Stimulated activated naive CD8-positive, alpha-beta T cell treated with anti-CD3 and anti-CD28 coated beads, Interleukin-15, Interleukin-2, amounts not matched to agents 100 U/mL and 50 U/mL, for 24 hours (primary cell): ENCODE results near the gene MMD.
"Not testable (repeated sequence)": the region's sequence is repeated elsewhere in the genome, so short reads cannot be mapped to it uniquely, and the experiment has no call there.

Source experiments
- ATAC-seq: fragments of 150-1000 bp; cut with Tn5 transposase; one replicate; pipeline ENCODE4 v1.10.0; 2021
- DNase-seq: peaks from one replicate; pipeline ENCODE4 v3.0.0; 2021

Gene MMD

GRCh38 chr17:55391764-55392467 lies 29.7 kb downstream of the MMD start:
- no peak for DNase-seq
- no peak for ATAC-seq

GRCh38 chr17:55391244-55391757 lies 30.3 kb downstream of the MMD start:
- DNase-seq (no peak), ATAC-seq (no peak)

DNA sequence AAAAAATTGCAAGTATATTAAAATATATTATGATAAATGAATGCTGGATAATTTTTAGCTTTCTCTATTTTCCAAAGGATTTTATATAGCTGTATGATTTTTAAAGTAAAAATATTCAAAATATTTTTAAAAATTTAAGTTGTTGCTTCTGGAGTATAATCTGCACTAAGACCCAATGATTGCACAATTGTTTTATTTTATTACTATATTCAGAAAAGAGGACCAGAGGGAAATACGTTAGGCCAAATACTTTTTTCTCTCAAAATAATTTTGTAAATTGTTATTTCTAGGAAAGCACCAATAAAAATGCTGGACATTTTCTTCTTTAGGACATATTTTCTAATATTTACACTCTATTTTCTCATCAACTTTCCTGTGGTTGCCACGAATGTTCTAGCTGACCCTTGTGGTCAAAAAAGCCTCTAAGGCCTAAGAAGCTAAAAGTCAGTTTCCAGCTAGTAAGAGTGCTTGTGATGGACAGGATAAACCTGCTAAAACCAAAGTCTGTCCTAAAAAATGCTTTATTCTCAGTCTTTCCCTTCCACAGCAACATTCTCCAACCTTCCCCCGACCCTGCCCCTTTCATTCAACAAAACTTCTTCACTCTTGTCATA lies 31.2 kb downstream of the MMD start:
- ATAC-seq (no peak), DNase-seq (no peak)

- not testable (repeated sequence) for ATAC-seq
Measured at GRCh38 chr17:55389715-55390114, 31.9 kb downstream of the MMD start.

DNA sequence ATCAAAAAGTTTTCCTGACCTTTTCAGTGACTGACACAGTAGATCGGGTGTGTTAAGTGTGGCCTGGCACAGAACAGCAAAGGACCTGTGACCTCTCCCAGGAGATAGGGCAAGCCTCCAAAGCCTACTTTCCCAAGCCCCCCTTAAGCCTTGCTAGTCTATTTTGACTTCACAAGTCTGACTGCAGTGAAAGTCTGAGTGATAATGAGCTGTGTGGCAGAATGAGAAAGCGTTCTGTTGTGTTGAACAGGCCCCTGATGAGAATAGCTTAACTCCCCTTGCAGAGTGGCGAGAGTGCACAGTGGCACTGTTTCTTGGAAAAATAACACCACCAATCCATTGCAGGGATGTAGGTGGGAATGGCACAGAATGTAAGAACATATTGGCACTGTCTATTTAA lies 32.8 kb downstream of the MMD start:
- ATAC-seq (no peak), DNase-seq (no peak)

More at GRCh38 chr17:55389715-55390114, 31.9 kb downstream of the MMD start:
- DNase-seq, result not testable (repeated sequence)

DNA sequence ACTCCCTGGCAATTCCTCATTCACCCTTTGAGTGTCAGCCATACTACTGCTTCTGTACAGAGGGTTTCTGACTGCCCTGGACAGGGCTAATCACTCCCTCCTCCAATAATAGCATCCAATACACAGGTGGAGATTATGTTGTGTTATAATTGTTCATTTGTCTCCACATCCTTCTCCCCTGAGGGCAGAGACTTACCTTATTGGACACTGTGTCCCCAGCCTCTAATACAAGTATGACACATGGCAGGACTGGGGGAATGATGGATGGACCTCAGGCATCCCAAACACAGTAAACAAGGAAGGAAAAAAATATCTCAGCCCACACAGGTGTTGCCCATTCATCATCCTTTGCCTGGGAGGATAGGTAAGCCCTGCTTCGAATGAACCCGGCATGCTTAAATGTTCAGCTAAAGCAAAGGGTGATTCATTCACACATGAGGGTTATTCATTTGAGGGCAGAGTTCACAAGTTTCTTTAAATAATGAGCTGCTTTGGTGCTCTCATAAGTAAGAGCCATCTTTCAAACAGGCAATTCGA lies 34.8 kb downstream of the MMD start:
- no peak for ATAC-seq

DNA sequence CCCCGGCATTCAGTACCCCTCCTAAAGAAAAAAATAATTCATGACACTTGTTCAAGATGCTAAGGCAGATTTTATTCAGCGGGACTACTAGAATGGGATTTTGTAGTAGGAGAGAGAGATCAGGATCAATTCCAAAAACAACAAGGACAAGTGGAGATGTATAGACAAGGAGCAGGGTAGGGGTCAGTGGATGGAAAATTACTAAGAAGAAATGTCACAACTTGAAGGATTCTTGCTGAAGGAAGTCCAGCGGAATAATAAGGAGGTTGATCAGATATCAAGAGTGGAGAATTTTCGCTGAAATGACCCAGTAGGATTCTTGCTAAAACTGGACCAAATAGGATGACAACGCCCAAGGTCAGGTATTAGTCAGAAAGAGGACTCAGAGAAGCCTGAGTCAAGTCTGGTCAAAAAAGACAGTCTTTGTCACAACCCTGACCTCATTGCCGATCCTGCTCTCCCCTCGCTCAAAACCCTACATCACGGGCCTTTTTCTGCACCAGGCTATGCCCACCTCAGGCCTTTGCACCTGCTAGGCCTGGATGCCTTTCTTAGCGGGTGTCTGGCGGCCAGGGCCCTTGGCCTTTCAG lies 36.9 kb downstream of the MMD start:
- DNase-seq (no peak), ATAC-seq (no peak)

More for the DNA sequence above, 34.8 kb downstream of the MMD start:
- DNase-seq, result no peak

- DNase-seq (no peak), ATAC-seq (no peak)
Measured at GRCh38 chr17:55383771-55384642, 37.6 kb downstream of the MMD start.

DNA sequence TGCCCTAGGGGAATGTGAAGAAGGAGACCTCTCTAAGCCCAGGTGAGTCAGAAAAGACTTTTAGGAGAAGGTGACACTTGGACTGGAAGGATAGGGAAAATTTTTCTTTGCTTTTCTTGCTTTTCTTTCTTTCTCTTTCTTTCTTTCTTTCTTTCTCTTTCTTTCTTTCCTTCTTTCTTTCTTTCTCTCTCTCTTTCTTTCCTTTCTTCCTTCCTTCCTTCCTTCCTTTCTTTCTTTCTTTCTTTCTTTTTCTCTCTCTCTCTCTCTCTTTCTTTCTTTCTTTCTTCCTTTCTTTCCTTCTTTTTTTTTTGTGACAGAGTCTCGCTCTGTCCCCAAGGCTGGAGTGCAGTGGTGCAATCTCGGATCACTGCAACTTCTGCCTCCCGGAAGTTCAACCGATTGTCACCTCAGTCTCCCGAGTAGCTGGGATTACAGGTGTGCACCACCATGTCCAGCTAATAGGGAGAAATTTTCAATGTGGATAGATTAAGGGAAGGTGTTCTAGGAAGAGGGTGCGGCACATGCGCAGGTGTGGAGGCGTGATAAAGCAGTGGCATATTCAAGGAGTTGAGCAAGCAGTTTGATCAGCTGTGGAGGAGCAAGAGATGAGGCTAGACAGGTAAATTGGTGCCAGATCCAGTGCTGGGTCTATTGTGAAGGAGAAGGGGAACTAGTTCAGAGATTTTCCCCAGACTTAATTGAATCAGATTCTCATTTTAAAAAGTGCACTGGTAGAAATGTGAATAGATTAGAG lies 40.4 kb downstream of the MMD start:
- DNase-seq (no peak), ATAC-seq (no peak)

- DNase-seq (no peak), ATAC-seq (no peak)
Measured at GRCh38 chr17:55377671-55378275, 43.9 kb downstream of the MMD start.

DNA sequence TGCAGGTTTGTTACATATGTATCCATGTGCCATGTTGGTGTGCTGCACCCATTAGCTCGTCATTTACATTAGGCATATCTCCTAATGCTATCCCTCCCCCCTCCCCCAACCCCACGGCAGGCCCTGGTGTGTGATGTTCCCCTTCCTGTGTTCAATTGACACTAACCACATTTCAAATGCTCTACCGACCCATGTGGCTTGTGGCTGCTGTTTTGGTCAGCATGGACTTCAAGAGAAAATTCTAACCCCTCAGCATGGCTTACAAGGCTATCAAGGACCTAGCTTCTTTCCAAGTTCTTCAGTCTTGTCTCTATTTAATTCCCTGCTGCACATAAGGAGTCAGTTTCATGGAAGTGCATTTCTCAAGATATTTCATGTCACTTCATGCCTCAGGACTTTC lies 52.9 kb downstream of the MMD start:
- ATAC-seq, result no peak
- no peak for DNase-seq

DNA sequence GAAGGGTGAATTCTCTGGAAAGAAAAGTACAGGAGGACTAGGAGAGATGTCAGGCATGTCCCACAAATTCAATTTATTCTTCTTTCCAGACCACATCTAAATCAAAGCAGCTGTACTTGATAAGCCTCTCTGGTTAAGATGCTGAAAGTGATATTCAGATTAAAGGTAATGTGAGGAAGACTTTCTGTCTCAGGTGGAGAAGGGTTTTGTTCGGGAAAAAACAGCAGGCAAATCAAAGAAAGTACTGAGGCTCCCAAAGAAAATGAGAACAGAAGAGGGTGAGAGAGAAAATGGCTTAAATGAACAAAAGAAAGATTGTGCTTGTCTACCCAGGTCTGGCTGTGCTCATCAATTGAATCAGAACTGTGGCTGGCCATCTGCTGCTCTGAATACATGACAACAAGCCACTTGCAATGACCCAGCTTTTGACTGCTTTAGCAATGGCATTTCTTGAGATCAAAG lies 55.6 kb downstream of the MMD start:
- DNase-seq, result no peak
- ATAC-seq, result no peak

GRCh38 chr17:55363033-55363432 lies 58.6 kb downstream of the MMD start:
- ATAC-seq (no peak), DNase-seq (no peak)

GRCh38 chr17:55360971-55361370 lies 60.7 kb downstream of the MMD start:
- DNase-seq, result no peak
- no peak for ATAC-seq

DNA sequence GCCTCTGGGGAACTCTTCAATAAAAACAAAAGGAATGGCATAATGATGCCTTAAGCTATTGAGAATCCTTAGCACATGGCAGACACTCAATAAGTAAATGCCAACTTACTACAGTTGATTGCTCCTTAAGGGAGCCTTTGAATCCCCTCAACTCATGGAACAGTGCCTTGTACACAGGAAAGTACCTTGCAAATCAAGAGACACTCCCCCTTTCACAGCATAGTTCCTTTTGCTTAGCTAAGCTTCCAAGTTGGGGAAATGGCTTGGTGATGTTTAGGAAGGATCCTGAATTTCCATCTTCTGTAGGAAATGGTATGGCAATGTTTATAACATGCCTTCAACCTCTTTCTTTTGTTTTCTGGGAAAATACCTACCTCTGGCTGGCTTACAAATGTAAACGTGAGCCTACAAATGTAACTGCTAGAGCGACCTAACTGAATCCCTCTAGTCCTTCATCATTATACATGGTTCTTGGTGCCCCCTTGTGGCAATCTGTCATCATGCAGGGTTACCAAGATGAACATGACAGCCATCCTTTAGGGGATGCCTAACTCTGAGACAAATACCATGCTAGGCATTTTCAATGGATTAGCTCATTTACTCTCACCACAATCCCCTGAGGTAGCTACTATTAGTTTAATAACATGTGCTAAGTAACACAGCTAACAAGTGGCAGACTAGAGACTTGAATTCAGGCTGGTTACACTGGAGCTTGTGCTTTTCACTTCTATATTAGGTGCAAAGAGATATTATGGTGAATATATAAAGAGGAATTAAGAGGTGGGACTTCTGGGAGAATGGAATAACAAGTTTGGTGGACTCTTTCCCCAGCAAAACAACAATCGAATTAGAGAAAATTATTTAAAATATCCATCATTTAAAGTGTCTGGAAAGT lies 65.0 kb downstream of the MMD start:
- ATAC-seq, result peak; percentile 81
- DNase-seq, result peak; percentile 74

- ATAC-seq (no peak), DNase-seq (no peak)
Measured at GRCh38 chr17:55354941-55355340, 66.7 kb downstream of the MMD start.

GRCh38 chr17:55354010-55354409 lies 67.6 kb downstream of the MMD start:
- no peak for DNase-seq
- ATAC-seq, result no peak

- DNase-seq (no peak), ATAC-seq (no peak)
Measured at GRCh38 chr17:55351226-55351625, 70.4 kb downstream of the MMD start.

- DNase-seq, result no peak
- no peak for ATAC-seq
Measured at GRCh38 chr17:55350825-55351205, 70.8 kb downstream of the MMD start.
